HUDEP-2 (cell line): ENCODE data around the gene UROC1.

Experiments used
- DNase-seq, 76 experiments: peaks; one replicate each; lab custom pipeline; 2025; ENCODE audit not compliant: unreplicated experiment in 76 of 76; lab: John Stamatoyannopoulos, UW

The UROC1 gene

GRCh38 chr3:126517986-126518778, 609 bp upstream of the UROC1 start:
- DNase-seq = no peak

DNA sequence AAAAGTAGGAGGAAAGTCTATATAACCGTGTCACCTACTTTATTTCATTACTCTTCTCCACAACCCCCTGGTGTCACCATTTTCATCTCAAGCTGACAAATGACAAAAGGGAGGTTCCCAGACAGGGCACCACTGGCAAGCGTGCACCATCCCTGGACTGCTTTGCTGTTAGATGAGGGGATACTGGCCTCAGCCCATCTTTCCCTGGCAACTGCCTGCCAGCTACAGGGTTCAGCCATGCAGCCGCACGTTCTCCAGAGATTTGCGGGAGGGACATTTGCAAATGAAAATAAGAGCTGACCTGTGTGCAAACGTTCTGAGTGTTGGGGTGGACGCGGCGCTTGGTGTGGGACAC, 660 bp downstream of the UROC1 start:
- DNase-seq = no peak

DNA sequence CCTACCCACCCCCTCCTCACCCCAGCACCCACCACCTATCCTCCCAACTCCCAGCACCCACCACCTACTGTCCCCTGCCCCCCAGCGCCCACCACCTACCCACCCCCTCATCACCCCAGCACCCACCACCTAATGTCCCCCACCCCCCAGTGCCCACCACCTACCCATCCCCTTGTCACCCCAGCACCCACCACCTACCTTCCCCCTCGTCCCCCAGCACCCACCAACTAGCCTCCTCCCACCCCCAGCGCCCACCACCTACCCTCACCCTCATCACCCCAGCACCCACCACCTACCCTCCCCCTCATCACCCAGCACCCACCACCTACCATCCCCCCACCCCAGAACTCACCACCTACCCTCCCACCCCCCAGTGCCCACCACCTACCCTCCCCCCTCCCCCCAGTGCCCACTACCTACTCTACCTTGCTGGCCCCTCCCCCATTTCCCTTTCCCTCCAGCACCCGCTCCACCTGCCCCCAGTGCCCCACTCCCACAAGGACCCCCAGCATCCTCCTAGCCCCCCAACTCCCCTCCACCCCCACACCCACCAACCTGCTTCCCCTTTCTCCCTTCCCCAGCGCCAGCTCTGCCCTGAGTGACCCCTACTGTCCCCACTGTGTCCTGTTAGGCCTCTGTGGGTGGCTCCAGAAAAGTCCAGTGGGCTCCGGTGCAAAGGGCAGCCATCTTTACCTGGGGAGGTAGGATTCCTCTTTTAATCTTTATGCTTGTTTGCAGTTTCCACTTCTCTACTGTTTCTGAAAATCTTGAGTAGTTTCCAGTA, 1.2 kb downstream of the UROC1 start:
- DNase-seq = no peak

DNA sequence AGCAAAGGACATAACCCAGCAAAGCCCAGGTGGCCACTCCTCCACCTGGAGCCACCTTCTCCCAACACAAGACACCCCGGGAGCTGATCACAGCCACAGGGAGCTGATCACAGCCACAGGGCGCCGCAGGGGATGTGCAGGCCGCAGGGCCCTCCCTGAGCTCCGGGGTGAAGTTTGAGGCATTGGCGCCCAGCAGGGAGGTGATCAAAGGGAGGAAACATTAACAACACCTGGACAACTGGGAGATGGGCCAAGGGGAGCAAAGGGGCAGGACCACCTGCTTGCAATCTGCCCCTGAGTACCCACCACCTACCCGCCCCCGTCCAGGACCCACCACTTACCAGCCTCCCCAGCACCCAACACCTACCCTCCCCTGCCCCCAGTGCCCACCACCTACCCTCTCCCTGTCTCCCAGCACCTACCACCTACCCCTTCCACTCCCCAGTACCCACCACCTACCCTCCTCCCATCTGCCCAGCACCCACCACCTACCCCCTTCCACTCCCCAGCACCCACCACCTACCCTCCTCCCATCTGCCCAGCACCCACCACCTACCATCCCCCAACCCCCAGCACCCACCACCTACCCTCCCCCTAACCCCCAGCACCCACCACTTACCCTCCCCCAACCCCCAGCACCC, 2.4 kb downstream of the UROC1 start:
- no peak for DNase-seq

- no peak for DNase-seq
Observed at GRCh38 chr3:126514161-126514560, 3.4 kb downstream of the UROC1 start.

DNA sequence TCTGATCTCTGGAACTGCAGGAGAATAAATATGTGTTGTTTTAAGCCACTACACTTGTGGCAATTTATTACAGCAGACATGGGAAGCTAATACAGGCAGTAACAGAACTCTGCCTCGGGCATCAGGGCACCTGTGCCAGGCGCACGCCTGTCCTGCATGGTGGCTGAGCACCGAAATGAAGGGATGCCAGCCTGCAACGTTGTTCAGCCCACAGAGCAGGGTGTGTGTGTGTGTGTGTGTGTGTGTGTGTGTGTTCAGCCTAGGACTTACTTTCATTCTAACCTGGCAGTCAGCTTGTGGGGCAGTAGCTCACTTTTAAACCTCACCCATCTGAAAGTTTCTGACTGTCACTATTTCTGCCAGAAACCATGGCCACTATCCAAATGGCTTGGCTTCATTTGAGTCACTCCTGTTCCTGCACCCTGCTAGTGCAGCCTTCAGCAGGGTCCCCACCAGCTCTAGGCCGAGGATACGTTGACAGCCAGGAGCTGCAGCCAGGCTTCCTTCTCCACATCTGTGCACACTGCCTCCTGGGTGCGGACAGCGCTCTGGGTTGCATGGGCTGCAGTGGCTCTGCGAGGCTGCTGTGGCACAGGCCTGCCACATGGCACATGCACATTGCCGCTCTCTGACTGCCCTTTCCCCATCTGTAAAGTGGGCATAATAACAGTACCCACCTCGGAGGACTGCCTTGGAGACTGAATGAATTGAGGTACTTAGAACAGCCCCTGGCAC, 4.5 kb downstream of the UROC1 start:
- DNase-seq = no peak

GRCh38 chr3:126512026-126512425, 5.5 kb downstream of the UROC1 start:
- DNase-seq = peak in 1 of 76 experiments; percentile 10

- DNase-seq = no peak
Observed at GRCh38 chr3:126511291-126511690, 6.3 kb downstream of the UROC1 start.

- no peak for DNase-seq
Observed at GRCh38 chr3:126510308-126510910, 7.2 kb downstream of the UROC1 start.

GRCh38 chr3:126509597-126510307, 7.8 kb downstream of the UROC1 start:
- DNase-seq = no peak

- no peak for DNase-seq
Observed at GRCh38 chr3:126508564-126508964, 9.0 kb downstream of the UROC1 start.

GRCh38 chr3:126507886-126508285, 9.7 kb downstream of the UROC1 start:
- no peak for DNase-seq

DNA sequence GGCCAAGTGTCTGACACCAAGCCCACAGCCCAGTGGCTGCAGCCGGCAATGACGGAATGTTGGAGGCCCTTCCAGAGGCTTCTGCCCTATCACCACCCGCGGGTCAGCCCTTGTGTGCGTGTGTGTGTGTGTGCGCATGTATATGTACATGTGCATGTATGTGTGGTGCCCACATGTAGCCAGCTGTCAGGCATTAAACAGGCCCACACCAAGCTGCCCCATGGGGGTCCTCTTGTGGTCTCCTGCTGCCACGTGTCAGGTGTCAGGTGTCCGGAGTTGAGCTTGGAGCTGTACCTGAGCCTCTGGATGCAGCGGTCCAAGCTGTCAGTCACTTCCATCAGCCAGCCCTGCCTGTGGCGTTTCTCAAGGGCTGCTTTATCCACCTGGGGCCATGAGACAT, 13.9 kb downstream of the UROC1 start:
- DNase-seq = no peak

DNA sequence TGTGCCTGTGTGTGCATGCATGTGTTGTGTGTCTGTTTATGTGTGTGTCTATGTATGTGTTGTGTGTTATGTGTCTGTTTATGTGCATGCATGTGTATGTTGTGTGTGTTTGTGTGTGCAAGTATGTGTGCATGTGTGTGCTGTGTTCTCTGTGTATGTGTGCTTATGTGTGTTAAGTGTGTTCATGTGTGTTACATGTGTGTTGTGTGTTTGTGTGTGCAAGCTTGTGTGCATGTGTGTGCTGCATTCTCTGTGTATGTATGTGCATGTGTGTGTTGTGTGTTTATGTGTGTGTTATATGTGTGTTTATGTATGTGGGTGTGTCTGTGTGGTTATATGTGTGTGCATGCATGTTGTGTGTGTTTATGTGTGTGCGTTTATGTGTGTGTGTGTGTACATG, 14.9 kb downstream of the UROC1 start:
- no peak for DNase-seq

DNA sequence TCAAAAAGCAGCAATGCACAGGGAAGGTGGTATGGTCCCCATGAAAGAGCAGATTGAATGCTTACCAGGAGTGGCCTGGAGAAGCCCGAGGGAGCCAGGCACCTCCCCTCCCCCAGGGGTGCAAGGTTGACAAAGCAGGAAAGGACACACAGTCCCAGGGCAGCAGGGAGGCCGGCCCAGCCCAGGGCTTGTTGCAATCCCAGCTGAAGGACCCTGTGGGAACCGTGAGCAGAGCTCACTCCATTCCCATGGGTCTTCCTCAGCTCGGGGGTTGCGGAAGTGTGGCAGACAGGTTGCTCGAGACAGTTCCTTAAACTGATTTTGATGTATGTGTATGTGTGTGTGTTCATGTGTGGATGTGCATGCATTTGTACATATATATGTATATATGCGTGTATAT, 15.8 kb downstream of the UROC1 start:
- no peak for DNase-seq

GRCh38 chr3:126501054-126501453, 16.5 kb downstream of the UROC1 start:
- DNase-seq = no peak

DNA sequence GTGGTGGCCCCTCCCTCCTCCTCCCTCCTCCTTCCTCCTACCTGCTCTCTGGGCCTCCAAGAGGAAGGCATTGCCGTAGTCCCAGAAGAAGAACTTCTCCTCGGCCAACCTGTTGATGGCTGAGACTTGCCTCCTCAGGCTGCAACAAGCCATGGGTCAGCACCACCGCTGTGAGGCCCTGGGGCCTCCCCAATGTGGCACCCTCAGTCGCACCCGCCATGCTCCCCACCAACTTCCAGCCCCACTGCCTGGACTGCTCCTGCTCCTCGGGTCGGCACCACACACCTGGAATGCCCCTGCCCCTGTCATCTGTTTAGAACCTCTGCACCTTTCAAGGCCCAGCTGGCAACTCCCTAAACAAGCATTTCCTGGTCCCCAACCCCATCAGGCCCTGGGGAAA, 17.6 kb downstream of the UROC1 start:
- DNase-seq = no peak

- DNase-seq = no peak
Observed at GRCh38 chr3:126499401-126499800, 18.2 kb downstream of the UROC1 start.

DNA sequence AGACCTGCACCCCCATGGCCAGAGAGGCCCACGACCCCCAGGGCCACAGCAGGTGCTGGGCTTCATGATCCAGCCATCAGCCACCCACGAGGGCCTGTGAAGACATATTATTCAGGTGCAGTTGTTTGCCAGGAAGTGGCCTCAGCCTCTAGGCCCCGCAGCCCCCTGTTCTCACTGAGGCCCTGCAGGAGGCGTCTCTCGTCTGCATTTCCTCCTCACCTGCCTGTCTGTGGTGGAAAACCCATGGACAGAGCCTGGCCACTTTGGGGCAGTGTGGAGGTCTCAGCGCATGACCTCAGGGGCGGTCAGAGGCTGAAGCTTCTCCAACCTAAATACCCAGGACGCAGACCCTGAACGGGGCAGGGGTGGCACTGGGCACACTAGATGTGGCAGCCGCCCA, 18.6 kb downstream of the UROC1 start:
- DNase-seq = no peak

DNA sequence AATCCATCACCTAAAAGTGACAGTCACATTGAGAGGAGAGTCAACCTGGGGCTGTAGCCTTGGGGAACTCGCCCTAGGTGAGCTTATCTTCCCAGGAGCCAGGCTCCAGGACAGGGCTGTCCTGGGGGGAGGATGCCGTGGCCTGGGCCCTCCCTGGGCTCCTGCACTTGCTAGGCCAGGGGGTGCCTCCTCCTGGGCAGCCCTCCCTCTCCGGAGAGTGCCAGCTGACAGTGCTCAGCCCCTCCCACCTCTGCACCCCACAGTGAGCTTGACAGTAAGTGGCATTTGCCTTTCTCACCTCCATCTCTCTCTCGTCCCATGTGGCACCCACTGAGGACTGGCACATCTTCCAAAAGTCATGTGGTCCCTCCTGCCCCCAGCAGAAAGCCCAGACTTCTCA, 19.1 kb downstream of the UROC1 start:
- DNase-seq = no peak
